ENCODE measurements around the gene FAM89B.
A peak's percentile ranks its signal among the peaks of the same experiment; 100 is the strongest.

GRCh38 chr11:65574109-65574810, 1.9 kb downstream of the FAM89B start:
- TF ChIP-seq POLR2A (IDR thresholded peaks at IDR 0.05) (no peak), CTCF (IDR thresholded peaks at IDR 0.05) (peak; percentile 90 to 98 (median 93))
